Neutrophil (primary cell): ENCODE results near the gene PRKX.
"Not testable (repeated sequence)": the region's sequence is repeated elsewhere in the genome, so short reads cannot be mapped to it uniquely, and the experiment has no call there.

Experiments
- H3K27ac ChIP-seq: fragments of 200-600 bp; sonication (generic); 2 replicates; pipeline ENCODE4 v1.5.1; 2016; ENCODE audit warnings: mild to moderate bottlenecking, moderate library complexity
- H3K27me3 ChIP-seq: fragments of 200-600 bp; sonication (generic); 2 replicates; pipeline ENCODE4 v1.6.0; 2016; ENCODE audit warnings: mild to moderate bottlenecking
- H3K36me3 ChIP-seq: fragments of 200-600 bp; sonication (generic); 2 replicates; pipeline ENCODE4 v1.5.1; 2017
- H3K4me1 ChIP-seq, 2 experiments: fragments of 200-600 bp in 1 of 2; sonication (generic) in 1 of 2; 1 replicate in 1 of 2; 2 replicates in 1 of 2; pipeline versions ENCODE4 v1.5.1 to v1.6.1; 2013 to 2016; ENCODE audit warnings: low read depth in 1 of 2, low read length in 1 of 2, mild to moderate bottlenecking in 1 of 2, moderate library complexity in 1 of 2; ENCODE audit not compliant: control insufficient read depth in 1 of 2, insufficient read depth in 1 of 2
- H3K4me3 ChIP-seq, 2 experiments: fragments of 200-600 bp in 1 of 2; sonication (generic) in 1 of 2; 1 replicate in 1 of 2; 2 replicates in 1 of 2; pipeline ENCODE4 v1.5.1; 2013 to 2016; ENCODE audit warnings: low read depth in 1 of 2, low read length in 1 of 2, mild to moderate bottlenecking in 1 of 2, moderate library complexity in 1 of 2
- H3K9me3 ChIP-seq: fragments of 200-600 bp; sonication (generic); 2 replicates; pipeline ENCODE4 v1.5.1; 2016
- TF ChIP-seq, protein P1 (sequence below): fragments of 200-600 bp; sonication (generic); IDR thresholded peaks from 2 replicates; pipeline ENCODE4 v1.5.1; 2016; ENCODE audit warnings: antibody characterized with exemption

Gene PRKX

DNA sequence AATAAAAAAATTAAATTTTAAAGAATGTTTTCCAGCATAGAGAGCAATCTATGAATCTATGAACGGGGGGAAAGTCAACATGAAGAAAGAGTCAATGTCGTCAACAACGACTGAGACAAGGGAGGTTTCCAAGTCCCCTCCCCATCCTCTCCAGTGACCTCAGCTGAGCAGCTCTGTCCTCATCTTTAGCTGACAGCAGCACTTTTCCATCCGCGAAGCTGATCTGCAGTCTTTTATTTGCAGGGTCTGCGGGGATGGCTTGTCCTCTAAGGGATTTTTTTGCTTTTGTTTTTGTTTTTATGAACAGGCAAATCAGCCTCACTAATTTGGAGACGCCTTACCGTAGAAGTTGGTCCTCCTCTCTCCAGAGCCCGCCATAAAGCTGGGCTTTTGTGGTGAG, 46.5 kb downstream of the PRKX start:
- no peaks in the 10 kb centered on the region for H3K27me3 ChIP-seq
- H3K36me3 ChIP-seq: no peaks in the 10 kb centered on the region
- no peak overlapping the region for H3K27ac ChIP-seq
- H3K4me1 ChIP-seq: peaks cover 0 to 6% of the 10 kb centered on the region in 2 experiments
- no peaks in the 10 kb centered on the region for H3K9me3 ChIP-seq
- TF ChIP-seq, protein P1, sequence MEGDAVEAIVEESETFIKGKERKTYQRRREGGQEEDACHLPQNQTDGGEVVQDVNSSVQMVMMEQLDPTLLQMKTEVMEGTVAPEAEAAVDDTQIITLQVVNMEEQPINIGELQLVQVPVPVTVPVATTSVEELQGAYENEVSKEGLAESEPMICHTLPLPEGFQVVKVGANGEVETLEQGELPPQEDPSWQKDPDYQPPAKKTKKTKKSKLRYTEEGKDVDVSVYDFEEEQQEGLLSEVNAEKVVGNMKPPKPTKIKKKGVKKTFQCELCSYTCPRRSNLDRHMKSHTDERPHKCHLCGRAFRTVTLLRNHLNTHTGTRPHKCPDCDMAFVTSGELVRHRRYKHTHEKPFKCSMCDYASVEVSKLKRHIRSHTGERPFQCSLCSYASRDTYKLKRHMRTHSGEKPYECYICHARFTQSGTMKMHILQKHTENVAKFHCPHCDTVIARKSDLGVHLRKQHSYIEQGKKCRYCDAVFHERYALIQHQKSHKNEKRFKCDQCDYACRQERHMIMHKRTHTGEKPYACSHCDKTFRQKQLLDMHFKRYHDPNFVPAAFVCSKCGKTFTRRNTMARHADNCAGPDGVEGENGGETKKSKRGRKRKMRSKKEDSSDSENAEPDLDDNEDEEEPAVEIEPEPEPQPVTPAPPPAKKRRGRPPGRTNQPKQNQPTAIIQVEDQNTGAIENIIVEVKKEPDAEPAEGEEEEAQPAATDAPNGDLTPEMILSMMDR: no peak
- H3K4me3 ChIP-seq: no peak overlapping the region

DNA sequence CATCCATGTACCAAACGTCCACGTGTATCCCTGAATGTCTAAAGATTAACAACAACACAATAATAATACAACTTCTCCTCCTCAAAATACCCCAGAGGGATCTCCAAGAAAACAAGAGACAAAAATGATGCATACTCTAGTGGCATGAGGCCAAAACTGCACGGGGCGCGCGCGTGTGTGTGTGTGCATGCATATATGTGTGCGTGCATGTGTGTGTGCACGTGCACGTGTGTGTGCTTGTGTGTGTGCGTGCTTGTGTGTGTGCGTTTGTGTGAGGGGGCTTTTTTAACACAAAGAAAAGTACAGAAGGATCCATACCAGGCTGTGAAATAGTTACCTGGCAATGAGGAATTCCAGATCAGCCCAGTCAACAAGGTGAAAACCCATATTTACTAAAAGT, 48.5 kb downstream of the PRKX start:
- H3K4me3 ChIP-seq: no peak overlapping the region
- H3K36me3 ChIP-seq: no peaks in the 10 kb centered on the region
- TF ChIP-seq, protein P1: no peak
- no peak overlapping the region for H3K27ac ChIP-seq
- H3K4me1 ChIP-seq: peaks cover 0 to 6% of the 10 kb centered on the region in 2 experiments
- H3K9me3 ChIP-seq: no peaks in the 10 kb centered on the region
- no peaks in the 10 kb centered on the region for H3K27me3 ChIP-seq

DNA sequence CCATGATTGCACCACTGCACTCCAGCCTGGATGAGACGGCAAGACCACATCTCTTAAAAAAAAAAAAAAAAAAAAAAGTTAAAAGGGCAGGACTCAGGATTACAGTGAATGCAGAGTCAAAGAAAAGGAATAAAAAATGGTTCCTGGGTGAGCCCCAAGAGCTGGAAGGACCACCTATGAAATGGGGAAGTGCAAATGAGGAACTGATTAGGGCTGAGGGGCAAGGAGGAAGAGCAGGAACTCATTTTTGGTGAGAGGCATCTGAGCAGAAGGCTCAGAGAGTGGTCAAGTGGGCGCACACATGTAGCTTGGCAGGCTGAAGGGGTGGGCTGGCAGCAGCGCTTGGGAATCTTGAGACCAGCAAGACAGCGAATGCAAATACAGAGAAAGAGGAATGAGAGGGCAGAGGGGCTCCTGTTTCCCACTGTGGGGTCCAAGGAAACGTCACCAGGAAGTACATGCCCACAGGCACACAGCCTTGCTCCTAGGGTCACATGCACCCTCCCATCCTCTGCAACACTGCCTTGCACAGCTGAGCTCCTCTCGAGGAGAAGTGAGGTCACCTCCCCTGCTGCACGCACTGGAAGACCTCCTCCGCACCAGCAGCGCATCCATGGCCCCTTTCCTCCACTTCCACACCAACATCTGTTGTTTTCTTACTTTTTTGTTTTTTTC, 49.7 kb downstream of the PRKX start:
- H3K4me3 ChIP-seq, H3K27ac ChIP-seq: not testable (repeated sequence)

DNA sequence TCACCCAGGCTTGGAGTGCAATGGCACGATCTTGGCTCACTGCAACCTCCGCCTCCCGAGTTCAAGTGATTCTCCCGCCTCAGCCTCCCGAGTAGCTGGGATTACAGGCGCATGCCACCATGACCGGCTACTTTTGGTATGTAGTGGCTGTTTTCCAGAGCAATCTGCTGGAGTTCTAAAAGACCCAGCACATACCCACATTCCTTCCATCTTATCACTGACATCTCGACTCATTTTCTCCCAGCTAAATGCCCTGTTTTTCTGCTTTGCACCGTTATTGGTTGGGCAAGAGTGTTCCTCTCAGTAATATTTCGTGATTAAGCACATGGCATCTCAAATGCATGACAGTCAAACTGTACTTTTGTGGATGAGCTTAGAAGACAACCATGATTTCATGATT, 53.7 kb downstream of the PRKX start:
- TF ChIP-seq, protein P1: no peak
- Histone ChIP-seq H3K36me3 (no peaks in the 10 kb centered on the region), H3K4me3 (no peak overlapping the region), H3K4me1 (peaks cover 0 to 6% of the 10 kb centered on the region in 2 experiments), H3K27ac (no peak overlapping the region), H3K9me3 (no peaks in the 10 kb centered on the region), H3K27me3 (no peaks in the 10 kb centered on the region)

More for the DNA sequence above, 49.7 kb downstream of the PRKX start:
- not testable (repeated sequence) for H3K27me3 ChIP-seq, H3K36me3 ChIP-seq, H3K9me3 ChIP-seq, H3K4me1 ChIP-seq

DNA sequence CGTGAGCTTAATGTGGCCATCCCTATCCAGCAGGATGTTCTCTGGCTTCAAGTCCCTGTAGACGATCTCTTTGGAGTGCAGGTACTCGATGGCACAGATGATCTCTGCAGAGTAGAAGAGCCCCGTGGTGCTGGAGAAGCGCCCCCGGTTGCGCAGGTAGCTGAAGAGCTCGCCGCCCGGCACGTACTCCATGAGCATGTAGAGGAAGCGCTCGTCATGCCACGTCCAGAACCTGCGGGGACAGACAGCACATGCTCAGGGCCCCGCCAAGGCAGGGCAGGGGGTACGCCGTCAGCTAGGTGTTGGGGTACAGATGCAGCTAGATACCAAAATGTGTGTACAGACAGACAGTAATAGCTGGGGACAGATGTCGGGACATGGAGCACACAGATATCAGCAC, 58.3 kb downstream of the PRKX start:
- TF ChIP-seq, protein P1: no peak
- Histone ChIP-seq H3K27me3 (no peaks in the 10 kb centered on the region), H3K9me3 (no peaks in the 10 kb centered on the region), H3K27ac (no peak overlapping the region), H3K36me3 (no peaks in the 10 kb centered on the region), H3K4me1 (no peaks in the 10 kb centered on the region), H3K4me3 (no peak overlapping the region)

- TF ChIP-seq, protein P1: no peak
- no peak overlapping the region for H3K4me3 ChIP-seq
- H3K36me3 ChIP-seq: no peaks in the 10 kb centered on the region
- no peaks in the 10 kb centered on the region for H3K9me3 ChIP-seq
- H3K27me3 ChIP-seq: no peaks in the 10 kb centered on the region
- no peaks in the 10 kb centered on the region for H3K4me1 ChIP-seq
- no peak overlapping the region for H3K27ac ChIP-seq
Observed at GRCh38 chrX:3653111-3653510, 60.3 kb downstream of the PRKX start.
